Putamen (tissue), 1 donor: Measurements from ENCODE around the gene SYS1.

Experiments
- DNase-seq: peaks from one replicate; pipeline ENCODE4 v3.0.0-alpha.2; 2016; ENCODE audit warnings: low spot score

SYS1 gene

DNA sequence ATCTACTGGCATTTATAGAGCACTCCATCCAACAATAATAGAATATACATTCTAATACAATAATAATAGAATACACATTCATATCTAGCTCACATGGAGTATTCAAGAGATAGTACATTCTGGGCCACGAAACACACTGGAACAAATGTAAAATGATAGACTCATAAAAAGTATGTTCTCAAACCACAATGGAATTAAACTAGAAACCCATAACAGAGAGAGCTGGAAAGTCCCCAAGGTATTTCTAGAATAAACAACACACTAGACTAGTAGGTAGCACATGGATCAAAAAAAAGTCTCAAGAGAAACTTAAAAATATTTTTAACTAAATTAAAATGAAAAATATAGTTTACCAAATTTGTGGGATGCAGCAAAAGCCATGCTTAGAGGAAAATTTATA lies 24.3 kb downstream of the SYS1 start:
- DNase-seq, result no peak

DNA sequence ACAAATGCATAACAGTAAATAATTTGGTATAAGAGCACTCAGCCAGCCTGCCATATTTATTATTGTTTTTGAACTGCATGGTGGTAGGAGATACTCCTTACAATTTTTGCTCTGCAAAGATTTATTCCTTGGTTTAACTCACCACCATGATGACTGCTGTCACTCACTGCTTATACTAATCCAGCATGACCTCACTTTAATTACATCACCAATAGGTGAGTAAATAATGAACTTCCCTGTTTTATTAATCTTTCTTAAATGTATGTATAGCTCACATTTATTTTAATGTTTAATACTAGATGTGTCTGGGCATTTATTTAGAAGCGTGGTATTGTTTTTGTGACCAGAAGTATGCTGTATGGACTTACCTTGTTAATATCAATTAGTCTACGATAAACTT lies 28.0 kb downstream of the SYS1 start:
- no peak for DNase-seq

- no peak for DNase-seq
These were observed 28.6 kb downstream of the SYS1 start for GRCh38 chr20:45391559-45391958.

DNA sequence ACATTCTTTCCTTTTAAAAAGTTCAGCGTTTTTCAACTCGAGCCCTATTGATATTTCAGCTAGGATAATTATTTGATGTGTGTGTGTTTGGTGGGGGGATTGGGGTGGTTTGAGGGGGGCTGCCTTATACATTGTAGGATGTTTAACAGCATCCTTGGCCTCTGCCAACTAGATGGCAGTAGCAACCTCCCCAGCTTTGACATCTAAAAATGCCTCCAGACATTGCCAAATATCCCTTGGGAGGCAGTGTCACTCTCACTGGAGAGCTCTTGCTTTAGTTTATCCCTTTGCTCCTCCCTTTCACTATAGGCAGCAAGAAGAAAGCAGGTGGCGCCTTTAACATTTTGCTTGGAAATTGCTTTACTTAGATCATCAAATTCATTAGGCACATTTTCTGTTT lies 29.8 kb downstream of the SYS1 start:
- DNase-seq, result peak; percentile 70

- no peak for DNase-seq
These were observed 31.5 kb downstream of the SYS1 start for GRCh38 chr20:45394221-45395113.

GRCh38 chr20:45395114-45395415 lies 32.1 kb downstream of the SYS1 start:
- no peak for DNase-seq

DNA sequence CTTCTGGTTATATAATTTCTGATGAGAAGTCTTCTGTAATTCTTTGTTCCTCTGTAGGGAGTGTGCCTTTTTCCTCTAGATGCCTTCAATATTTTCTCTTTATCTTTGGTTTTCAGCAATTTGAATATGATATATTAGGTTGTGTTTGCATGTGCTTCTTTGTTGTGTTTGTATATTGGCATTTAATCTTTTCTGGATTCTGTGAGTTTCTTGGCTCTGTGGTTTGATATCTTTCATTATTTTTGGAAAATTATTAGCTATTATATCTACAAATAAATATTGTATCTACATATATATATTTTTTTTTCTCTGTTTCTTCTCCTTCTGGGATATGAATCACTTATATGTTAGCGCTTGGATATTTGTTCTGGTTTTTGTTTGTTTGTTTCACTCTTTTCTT lies 36.1 kb downstream of the SYS1 start:
- DNase-seq, result no peak

DNA sequence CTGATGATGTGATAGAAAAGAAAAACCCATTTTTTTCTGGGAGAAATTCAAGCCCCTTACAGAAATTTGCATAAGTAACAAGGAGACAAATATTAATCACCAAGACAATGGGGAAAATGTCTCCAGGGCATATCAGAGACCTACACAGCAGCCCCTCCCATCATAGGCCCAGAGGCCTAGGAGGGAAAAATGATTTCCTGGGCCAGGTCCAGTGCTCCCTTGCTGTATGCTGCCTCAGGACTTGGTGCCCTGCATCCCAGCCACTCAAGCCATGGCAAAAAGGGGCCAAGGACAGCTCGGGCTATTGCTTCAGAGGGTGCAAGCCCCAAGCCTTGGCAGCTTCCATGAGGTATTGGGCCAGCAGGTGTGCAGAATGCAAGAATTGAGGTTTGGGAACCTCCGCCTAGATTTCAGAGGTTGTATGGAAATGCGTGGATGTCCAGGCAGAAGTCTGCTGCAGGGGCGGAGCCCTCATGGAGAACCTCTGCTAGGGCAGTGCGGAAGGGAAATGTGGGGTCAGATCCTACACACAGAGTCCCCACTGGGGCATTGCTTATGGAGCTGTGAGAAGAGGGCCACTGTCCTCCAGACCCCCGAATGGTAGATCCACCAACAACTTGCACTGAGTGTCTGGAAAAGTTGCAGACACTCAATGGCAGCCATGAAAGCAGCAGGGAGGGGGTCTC lies 37.5 kb downstream of the SYS1 start:
- DNase-seq, result no peak

DNA sequence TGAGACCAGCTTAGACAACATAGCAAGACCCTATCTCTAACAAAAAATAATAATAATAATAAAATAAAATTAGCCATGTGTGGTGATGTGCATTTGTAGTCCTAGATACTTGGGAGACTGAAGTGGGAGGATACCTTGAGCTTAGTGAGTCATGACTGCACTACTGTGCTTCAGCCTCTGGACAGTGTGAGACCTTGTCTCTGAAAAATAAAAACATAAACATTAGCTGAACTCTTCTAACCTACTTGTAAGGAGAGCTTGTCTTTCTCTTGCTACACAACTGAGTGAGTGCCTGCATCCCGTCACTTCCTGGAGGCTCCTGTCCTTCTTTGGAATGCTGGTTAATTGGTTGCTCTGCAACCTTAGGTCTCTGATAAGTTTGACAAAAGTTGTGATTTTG lies 40.0 kb downstream of the SYS1 start:
- no peak for DNase-seq

DNA sequence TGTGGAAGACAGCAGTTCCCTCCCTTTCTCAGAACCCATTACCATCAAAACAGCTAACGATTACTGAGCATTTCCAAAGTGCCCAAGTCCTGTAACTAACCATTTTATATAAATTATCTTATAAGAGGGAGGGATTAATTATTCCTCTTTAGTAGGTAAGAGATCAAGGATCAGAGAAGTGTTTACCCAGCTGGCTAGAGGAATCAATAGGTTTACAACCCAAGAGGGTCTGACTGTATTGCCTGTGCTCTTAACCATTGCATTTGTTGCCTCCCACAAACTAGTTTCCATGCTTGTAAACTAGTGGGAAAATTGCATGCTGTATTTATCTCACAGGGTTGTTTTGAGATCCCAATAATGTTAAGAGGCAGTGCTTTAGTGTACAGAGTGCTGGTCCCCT lies 41.5 kb downstream of the SYS1 start:
- no peak for DNase-seq

GRCh38 chr20:45405571-45406259 lies 42.8 kb downstream of the SYS1 start:
- no peak for DNase-seq

GRCh38 chr20:45406260-45407066 lies 43.5 kb downstream of the SYS1 start:
- peak; percentile 80 for DNase-seq

DNA sequence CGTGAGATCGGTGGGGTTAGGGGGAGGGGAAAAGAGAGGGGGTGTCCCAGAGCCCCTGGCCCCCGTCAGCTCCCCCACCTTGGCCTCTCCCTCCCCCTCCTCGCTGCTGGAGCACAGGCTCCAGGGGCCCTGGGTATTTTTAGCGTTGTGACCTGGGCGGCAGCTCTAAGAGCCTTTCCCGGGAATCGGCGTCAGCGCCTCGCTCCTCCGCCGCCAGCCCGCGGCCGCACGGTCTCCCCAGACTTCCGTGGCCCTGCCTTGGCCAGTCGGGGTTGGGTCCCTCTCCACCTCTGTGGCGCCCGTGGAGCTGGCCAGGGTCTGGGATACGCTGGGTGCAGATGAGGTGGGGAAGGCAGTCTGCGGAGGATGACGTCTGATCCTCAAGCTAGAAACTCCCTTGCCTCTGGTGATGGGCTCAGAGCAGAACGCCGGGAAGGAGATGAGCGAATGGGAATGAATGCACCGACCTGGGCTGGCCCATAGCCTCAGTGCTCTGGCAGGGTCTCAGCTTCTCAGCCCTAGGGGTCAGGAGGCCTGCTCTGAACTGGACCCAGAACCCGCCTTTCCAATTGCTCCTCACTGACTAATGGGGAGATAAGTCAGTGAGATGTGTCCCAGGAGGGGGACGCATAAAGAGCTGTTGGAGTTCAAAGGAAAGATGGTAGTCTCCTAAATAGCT lies 44.2 kb downstream of the SYS1 start:
- peak; percentile 61 for DNase-seq

GRCh38 chr20:45407783-45408645 lies 45.1 kb downstream of the SYS1 start, which contains the start of gene DBNDD2:
TSS of gene DBNDD2 (plus strand) at chr20:45408289. CDS start at chr20:45408468, 179 bp downstream.
- DNase-seq, result peak; percentile 96

DNA sequence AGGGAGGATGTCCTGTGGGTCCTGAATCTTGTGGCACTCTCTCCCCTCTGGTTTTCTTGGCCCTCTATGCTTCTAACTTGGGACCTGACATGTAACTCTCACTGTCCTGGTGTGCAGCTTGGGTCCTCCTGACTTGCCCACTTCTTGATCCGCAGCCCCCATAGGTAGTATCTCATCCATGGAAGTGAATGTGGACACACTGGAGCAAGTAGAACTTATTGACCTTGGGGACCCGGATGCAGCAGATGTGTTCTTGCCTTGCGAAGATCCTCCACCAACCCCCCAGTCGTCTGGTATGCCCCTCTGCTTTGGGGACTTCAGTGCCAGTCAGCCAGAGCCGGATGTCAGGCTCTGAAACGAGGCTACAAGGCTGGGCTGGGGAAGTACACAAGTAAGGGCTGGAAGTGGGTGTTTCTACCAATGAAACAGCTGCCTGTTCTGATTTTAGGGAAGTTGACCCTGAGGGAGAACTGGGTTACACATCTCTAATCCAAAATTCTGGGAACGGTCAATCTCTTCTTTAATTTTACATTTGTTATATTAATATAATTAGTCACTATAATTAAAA lies 45.8 kb downstream of the SYS1 start:
- DNase-seq, result peak; percentile 60

DNA sequence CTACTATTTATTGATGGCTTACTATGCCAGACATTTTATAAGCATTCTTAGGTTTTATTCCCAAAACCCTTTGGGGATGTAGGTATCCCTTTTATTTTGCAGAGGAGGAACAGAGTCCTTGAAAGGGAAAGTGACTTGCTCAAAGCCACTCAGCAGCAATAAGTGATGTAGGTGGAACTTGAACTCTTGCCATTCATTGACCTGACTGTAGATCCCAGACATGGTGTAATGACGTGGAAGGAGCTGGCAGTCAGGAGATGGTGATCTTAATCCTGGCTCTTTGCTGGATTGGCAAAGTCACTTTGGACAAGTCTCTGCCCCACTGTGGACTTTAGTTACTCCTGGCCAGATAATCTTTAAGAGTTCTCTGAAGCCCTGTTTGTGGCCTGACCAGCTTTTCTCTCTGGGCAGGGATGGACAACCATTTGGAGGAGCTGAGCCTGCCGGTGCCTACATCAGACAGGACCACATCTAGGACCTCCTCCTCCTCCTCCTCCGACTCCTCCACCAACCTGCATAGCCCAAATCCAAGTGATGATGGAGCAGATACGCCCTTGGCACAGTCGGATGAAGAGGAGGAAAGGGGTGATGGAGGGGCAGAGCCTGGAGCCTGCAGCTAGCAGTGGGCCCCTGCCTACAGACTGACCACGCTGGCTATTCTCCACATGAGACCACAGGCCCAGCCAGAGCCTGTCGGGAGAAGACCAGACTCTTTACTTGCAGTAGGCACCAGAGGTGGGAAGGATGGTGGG lies 46.7 kb downstream of the SYS1 start:
- DNase-seq, result no peak

DNA sequence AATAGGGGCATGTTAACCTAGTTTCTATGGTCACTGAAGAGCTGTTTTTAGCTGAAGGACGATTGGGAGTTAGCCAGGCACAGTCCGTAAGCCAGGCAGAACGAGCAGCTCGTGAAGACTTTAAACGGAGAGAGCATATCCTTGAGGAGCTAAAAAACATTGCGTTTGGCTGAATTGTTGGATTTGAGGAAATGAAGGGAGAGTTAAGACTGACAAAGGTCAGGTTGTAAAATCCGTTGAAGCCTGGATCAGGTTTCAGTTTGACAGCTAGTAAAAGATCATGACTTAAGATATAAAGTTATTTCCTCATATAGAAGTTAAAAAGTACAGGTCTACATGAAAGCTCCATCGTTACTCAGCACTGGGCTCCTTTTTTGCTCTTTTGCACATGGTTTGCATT lies 47.9 kb downstream of the SYS1 start:
- no peak for DNase-seq

GRCh38 chr20:45412653-45413052 lies 49.7 kb downstream of the SYS1 start:
- DNase-seq, result no peak

DNA sequence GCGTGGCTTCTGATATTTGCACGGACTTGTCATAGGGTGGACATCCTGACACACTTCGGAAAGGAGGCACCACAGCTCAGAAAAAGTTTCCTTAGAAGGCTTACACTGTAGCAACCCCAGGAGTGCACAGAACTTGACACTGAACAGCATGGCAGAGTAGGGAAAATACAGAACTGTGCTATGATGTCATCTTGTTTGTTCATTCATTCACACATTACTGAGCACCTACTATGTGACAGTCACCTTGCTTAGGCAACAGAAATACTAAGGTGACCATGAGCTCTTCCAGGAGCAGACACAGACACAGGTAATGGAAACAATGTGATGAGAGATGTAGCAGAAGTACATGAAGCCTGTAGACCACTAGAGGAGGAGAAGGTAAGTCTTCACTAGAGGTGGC lies 50.5 kb downstream of the SYS1 start:
- DNase-seq, result no peak
